Measurements from ENCODE around the gene ARL15. TPM values are rescaled to one million over a fixed set of nuclear protein-coding genes. Genes with fewer than 3 reads are reported as not detected.

Gene ARL15
- total and polyA plus RNA-seq, 9 of the 15 experiments (the other 6 are each of a cell fraction or from before 2014, with no cell fraction given): 18.5 to 80.4 (median 57.0) TPM

GRCh38 chr5:54325610-54326311 is 15.4 kb upstream of the ARL15 start (continued):
- TF ChIP-seq ATF1 (CRISPR knock-in tag; IDR thresholded peaks at IDR 0.05): no peak
- peak; percentile 54 for TF ChIP-seq ATF1 (tag; IDR thresholded peaks at IDR 0.05)
- TF ChIP-seq MECOM (CRISPR knock-in tag; IDR thresholded peaks at IDR 0.05): peak; percentile 96
- 0 out of 2 replicates have a peak, but pooled peaks have one; percentile 56 for TF ChIP-seq AFF4 (CRISPR knock-in tag; IDR thresholded peaks at IDR 0.05)
- no peak for TF ChIP-seq PHB (CRISPR knock-in tag; IDR thresholded peaks at IDR 0.05)
- TF ChIP-seq, protein P1, sequence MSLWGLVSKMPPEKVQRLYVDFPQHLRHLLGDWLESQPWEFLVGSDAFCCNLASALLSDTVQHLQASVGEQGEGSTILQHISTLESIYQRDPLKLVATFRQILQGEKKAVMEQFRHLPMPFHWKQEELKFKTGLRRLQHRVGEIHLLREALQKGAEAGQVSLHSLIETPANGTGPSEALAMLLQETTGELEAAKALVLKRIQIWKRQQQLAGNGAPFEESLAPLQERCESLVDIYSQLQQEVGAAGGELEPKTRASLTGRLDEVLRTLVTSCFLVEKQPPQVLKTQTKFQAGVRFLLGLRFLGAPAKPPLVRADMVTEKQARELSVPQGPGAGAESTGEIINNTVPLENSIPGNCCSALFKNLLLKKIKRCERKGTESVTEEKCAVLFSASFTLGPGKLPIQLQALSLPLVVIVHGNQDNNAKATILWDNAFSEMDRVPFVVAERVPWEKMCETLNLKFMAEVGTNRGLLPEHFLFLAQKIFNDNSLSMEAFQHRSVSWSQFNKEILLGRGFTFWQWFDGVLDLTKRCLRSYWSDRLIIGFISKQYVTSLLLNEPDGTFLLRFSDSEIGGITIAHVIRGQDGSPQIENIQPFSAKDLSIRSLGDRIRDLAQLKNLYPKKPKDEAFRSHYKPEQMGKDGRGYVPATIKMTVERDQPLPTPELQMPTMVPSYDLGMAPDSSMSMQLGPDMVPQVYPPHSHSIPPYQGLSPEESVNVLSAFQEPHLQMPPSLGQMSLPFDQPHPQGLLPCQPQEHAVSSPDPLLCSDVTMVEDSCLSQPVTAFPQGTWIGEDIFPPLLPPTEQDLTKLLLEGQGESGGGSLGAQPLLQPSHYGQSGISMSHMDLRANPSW (CRISPR knock-in tag; IDR thresholded peaks at IDR 0.05): no peak
- peak in 1 of 2 experiments; percentile 45; a peak in 1 of 3 replicates for TF ChIP-seq CBX3 (IDR thresholded peaks at IDR 0.05; ENCODE audit: borderline replicate concordance in 1 of 2, low read length in 2 of 2)
- TF ChIP-seq JUN (IDR thresholded peaks at IDR 0.05; ENCODE audit: borderline replicate concordance, low read depth, low read length): peak; percentile 86
- no peak for TF ChIP-seq JUN (CRISPR knock-in tag; IDR thresholded peaks at IDR 0.05; ENCODE audit: borderline replicate concordance)
- TF ChIP-seq ZBTB43 (CRISPR knock-in tag; IDR thresholded peaks at IDR 0.05): no peak
- TF ChIP-seq OTX1 (CRISPR knock-in tag; IDR thresholded peaks at IDR 0.05): peak; percentile 92
- no peak for TF ChIP-seq SP2 (IDR thresholded peaks at IDR 0.05; ENCODE audit: extremely low read depth, low read depth, low read length, poor library complexity, severe bottlenecking)
- TF ChIP-seq SMARCA4 (IDR thresholded peaks at IDR 0.05): peak; percentile 99
- TF ChIP-seq, protein P2, sequence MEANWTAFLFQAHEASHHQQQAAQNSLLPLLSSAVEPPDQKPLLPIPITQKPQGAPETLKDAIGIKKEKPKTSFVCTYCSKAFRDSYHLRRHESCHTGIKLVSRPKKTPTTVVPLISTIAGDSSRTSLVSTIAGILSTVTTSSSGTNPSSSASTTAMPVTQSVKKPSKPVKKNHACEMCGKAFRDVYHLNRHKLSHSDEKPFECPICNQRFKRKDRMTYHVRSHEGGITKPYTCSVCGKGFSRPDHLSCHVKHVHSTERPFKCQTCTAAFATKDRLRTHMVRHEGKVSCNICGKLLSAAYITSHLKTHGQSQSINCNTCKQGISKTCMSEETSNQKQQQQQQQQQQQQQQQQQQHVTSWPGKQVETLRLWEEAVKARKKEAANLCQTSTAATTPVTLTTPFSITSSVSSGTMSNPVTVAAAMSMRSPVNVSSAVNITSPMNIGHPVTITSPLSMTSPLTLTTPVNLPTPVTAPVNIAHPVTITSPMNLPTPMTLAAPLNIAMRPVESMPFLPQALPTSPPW (CRISPR knock-in tag; IDR thresholded peaks at IDR 0.05): peak; percentile 70
- no peak for TF ChIP-seq E4F1 (CRISPR knock-in tag; IDR thresholded peaks at IDR 0.05; ENCODE audit: borderline replicate concordance)
- no peak for TF ChIP-seq NR2F6 (CRISPR knock-in tag; IDR thresholded peaks at IDR 0.05)

Data from K562 (cell line).